CD14-positive monocyte (primary cell): ENCODE data around the gene DDX51. TPM values are rescaled to one million over a fixed set of nuclear protein-coding genes. Genes with fewer than 3 reads are reported as not detected.
A peak's percentile ranks its signal among the peaks of the same experiment; 100 is the strongest.

Source experiments
- DNase-seq, 3 donors: peaks; one replicate each; pipeline ENCODE4 v3.0.0-alpha.2; 2011 to 2022
- H2AFZ ChIP-seq: 2 replicates; pipeline ENCODE4 v1.6.0; 2012; ENCODE audit warnings: mild to moderate bottlenecking, low read depth, low read length, inconsistent platforms; ENCODE audit not compliant: insufficient read depth, poor library complexity, severe bottlenecking
- H3K27ac ChIP-seq, 2 donors: 1 replicate in 1 of 2; 2 replicates in 1 of 2; pipeline ENCODE4 v1.5.1; 2012 to 2013; ENCODE audit warnings: low read length in 2 of 2, control low read depth in 1 of 2, inconsistent platforms in 1 of 2, low read depth in 1 of 2, mild to moderate bottlenecking in 1 of 2
- H3K27me3 ChIP-seq, 2 donors: one replicate each; pipeline versions ENCODE4 v1.6.0 to v1.6.1; 2011 to 2013; ENCODE audit warnings: low read length in 2 of 2; ENCODE audit not compliant: control insufficient read depth in 2 of 2, insufficient read depth in 2 of 2
- H3K36me3 ChIP-seq, 2 donors: replicated peaks in 1 of 2; 1 replicate in 1 of 2; 2 replicates in 1 of 2; pipeline versions ENCODE4 v1.5.1 to v1.6.1; 2012 to 2013; ENCODE audit warnings: low read length in 2 of 2, control low read depth in 1 of 2, inconsistent platforms in 1 of 2, mild to moderate bottlenecking in 1 of 2; ENCODE audit not compliant: insufficient read depth in 2 of 2, control insufficient read depth in 1 of 2
- H3K4me1 ChIP-seq, 2 donors: 1 replicate in 1 of 2; 2 replicates in 1 of 2; pipeline versions ENCODE4 v1.5.1 to v1.6.1; 2012 to 2013; ENCODE audit warnings: low read length in 2 of 2, control low read depth in 1 of 2, inconsistent platforms in 1 of 2, mild to moderate bottlenecking in 1 of 2, moderate library complexity in 1 of 2; ENCODE audit not compliant: insufficient read depth in 2 of 2, control insufficient read depth in 1 of 2
- H3K4me2 ChIP-seq: replicated peaks from 2 replicates; pipeline ENCODE3; 2012; ENCODE audit warnings: low read length, moderate library complexity, mild to moderate bottlenecking; ENCODE audit not compliant: poor library complexity, severe bottlenecking; ENCODE audit errors: extremely low read depth
- H3K4me3 ChIP-seq, 3 experiments: fragments of 200-600 bp in 1 of 3; sonication (generic) in 1 of 3; replicated peaks in 1 of 3; 1 replicate in 2 of 3; 2 replicates in 1 of 3; pipeline ENCODE4 v1.5.1; 2011 to 2013; ENCODE audit warnings: low read length in 3 of 3, mild to moderate bottlenecking in 3 of 3, control low read depth in 2 of 3, low read depth in 2 of 3, inconsistent platforms in 1 of 3, moderate library complexity in 1 of 3
- H3K79me2 ChIP-seq: 2 replicates; pipeline ENCODE4 v1.6.0; 2012; ENCODE audit warnings: mild to moderate bottlenecking, control low read depth, inconsistent platforms, low read length, moderate library complexity; ENCODE audit not compliant: insufficient read depth
- H3K9ac ChIP-seq: 2 replicates; pipeline ENCODE4 v1.6.0; 2017; ENCODE audit warnings: low read length, mild to moderate bottlenecking; ENCODE audit not compliant: insufficient read depth, poor library complexity, severe bottlenecking
- H3K9me3 ChIP-seq, 2 donors: replicated peaks in 1 of 2; 1 replicate in 1 of 2; 2 replicates in 1 of 2; pipeline versions ENCODE4 v1.5.1 to v1.6.1; 2012 to 2013; ENCODE audit warnings: low read length in 2 of 2, control low read depth in 1 of 2; ENCODE audit not compliant: control insufficient read depth in 1 of 2, insufficient read depth in 1 of 2
- H4K20me1 ChIP-seq: 2 replicates; pipeline ENCODE4 v1.6.0; 2012; ENCODE audit warnings: mild to moderate bottlenecking, low read length, control low read depth, moderate library complexity; ENCODE audit not compliant: insufficient read depth
- H3K27ac Mint-ChIP-seq, 7 donors: one replicate each; pipeline ENCODE4 v1.8.0; 2020; ENCODE audit warnings: mild to moderate bottlenecking in 7 of 7, mixed read lengths in 7 of 7, moderate library complexity in 6 of 7, inconsistent platforms in 2 of 7
- H3K27me3 Mint-ChIP-seq, 3 donors: one replicate each; pipeline ENCODE4 v1.8.0; 2021 to 2022; ENCODE audit warnings: low read depth in 3 of 3, mild to moderate bottlenecking in 3 of 3, mixed read lengths in 3 of 3, moderate library complexity in 3 of 3, inconsistent platforms in 1 of 3
- H3K36me3 Mint-ChIP-seq, 2 donors: one replicate each; pipeline ENCODE4 v1.8.0; 2020; ENCODE audit warnings: mixed read lengths in 2 of 2, inconsistent platforms in 1 of 2, mild to moderate bottlenecking in 1 of 2
- H3K4me1 Mint-ChIP-seq: one replicate; pipeline ENCODE4 v1.8.0; 2020; ENCODE audit warnings: mild to moderate bottlenecking, mixed read lengths
- H3K4me3 Mint-ChIP-seq, 2 donors: one replicate each; pipeline ENCODE4 v1.8.0; 2020; ENCODE audit warnings: mild to moderate bottlenecking in 2 of 2, mixed read lengths in 2 of 2, moderate library complexity in 1 of 2
- H3K9me3 Mint-ChIP-seq, 7 donors: one replicate each; pipeline ENCODE4 v1.8.0; 2020 to 2022; ENCODE audit warnings: mixed read lengths in 7 of 7, mild to moderate bottlenecking in 6 of 7, moderate library complexity in 6 of 7, inconsistent platforms in 2 of 7
- CTCF ChIP-seq: fragments of 200-600 bp; IDR thresholded peaks from one replicate; pipeline ENCODE4 v1.8.0; 2022; ENCODE audit warnings: antibody characterized with exemption, mild to moderate bottlenecking
- WGBS: methylation state at CpG from one replicate; pipeline ENCODE4 v1.1.5; 2013; ENCODE audit warnings: missing lambda C conversion rate; ENCODE audit not compliant: insufficient coverage; 5-methylcytosine and 5-hydroxymethylcytosine counted together
- intact Hi-C, 2 donors: fragments of 100-400 bp; cut with micrococcal nuclease; formaldehyde crosslinking; loops; one replicate each; pipeline versions ENCODE4 v1.15.0 to v1.15.1; 2023
- polyA plus RNA-seq, 3 donors: library from polyadenylated mRNA; depleted of rRNA in 1 of 3; unstranded in 2 of 3; stranded (reverse) in 1 of 3; fragments of 300-500 nt in 2 of 3; fragments of >200 nt in 1 of 3; fragmentation: Illumina TruSeq in 2 of 3; gene quantifications; 1 replicate in 2 of 3; 2 replicates in 1 of 3; pipeline ENCODE4 v1.2.3, GENCODE V29; 2012 to 2021

The DDX51 gene
- polyA plus RNA-seq, 3 donors: 1.7 to 24.9 (median 2.7) TPM

GRCh38 chr12:132164426-132164825 is 20.3 kb upstream of the DDX51 start:
- H3K4me1 ChIP-seq: peaks cover 19 to 21% of the 10 kb centered on the region in 2 donors
- no peak overlapping the region for H2AFZ ChIP-seq
- H3K9me3 Mint-ChIP-seq: peaks cover 3 to 16% (median 10%) of the 10 kb centered on the region in 7 donors
- no peak overlapping the region for H3K9ac ChIP-seq
- intact Hi-C loops: loop anchor here in 1 of 2 donors (5.0 kb wide), 1 partner anchor 53 kb away; no protein-coding TSS in a partner anchor
- peaks cover 7 to 16% (median 10%) of the 10 kb centered on the region in 3 donors for H3K27me3 Mint-ChIP-seq
- DNase-seq: no peak
- no peak overlapping the region for H3K27ac Mint-ChIP-seq
- no peaks in the 10 kb centered on the region for H3K27me3 ChIP-seq
- peaks cover 0 to 8% of the 10 kb centered on the region in 2 donors for H3K9me3 ChIP-seq
- no peak overlapping the region for H3K4me3 ChIP-seq
- TF ChIP-seq CTCF: no peak
- H3K4me2 ChIP-seq: no peak overlapping the region
- no peaks in the 10 kb centered on the region for H3K79me2 ChIP-seq
- 92% methylated on average over 2 of the region's 7 CpGs for WGBS
- peak overlapping the region in 1 of 2 donors; percentile 43 for H3K4me3 Mint-ChIP-seq
- H3K27ac ChIP-seq: no peak overlapping the region
- no peaks in the 10 kb centered on the region for H3K36me3 ChIP-seq
- no peaks in the 10 kb centered on the region for H4K20me1 ChIP-seq
- H3K4me1 Mint-ChIP-seq: peaks cover 20% of the 10 kb centered on the region
- no peaks in the 10 kb centered on the region for H3K36me3 Mint-ChIP-seq

- H3K27me3 ChIP-seq: no peaks in the 10 kb centered on the region
- peak; percentile 27 for TF ChIP-seq CTCF
- peaks cover 0 to 8% of the 10 kb centered on the region in 2 donors for H3K9me3 ChIP-seq
- no peak overlapping the region for H3K4me2 ChIP-seq
- H3K36me3 Mint-ChIP-seq: no peaks in the 10 kb centered on the region
- no peak overlapping the region for H2AFZ ChIP-seq
- H3K9ac ChIP-seq: no peak overlapping the region
- H3K4me3 Mint-ChIP-seq: peak overlapping the region in 1 of 2 donors; percentile 17
- peaks cover 20% of the 10 kb centered on the region for H3K4me1 Mint-ChIP-seq
- H3K9me3 Mint-ChIP-seq: peaks cover 3 to 16% (median 10%) of the 10 kb centered on the region in 7 donors
- no peak for DNase-seq
- H3K27me3 Mint-ChIP-seq: peaks cover 7 to 16% (median 10%) of the 10 kb centered on the region in 3 donors
- H3K79me2 ChIP-seq: no peaks in the 10 kb centered on the region
- peak overlapping the region in 1 of 7 donors; percentile 25 for H3K27ac Mint-ChIP-seq
- H3K4me3 ChIP-seq: no peak overlapping the region
- no peak overlapping the region for H3K27ac ChIP-seq
- no peaks in the 10 kb centered on the region for H4K20me1 ChIP-seq
- peaks cover 19 to 21% of the 10 kb centered on the region in 2 donors for H3K4me1 ChIP-seq
- 70% methylated on average over 11 of the region's 11 CpGs for WGBS
- intact Hi-C loops: loop anchor here in 1 of 2 donors (5.0 kb wide), 1 partner anchor 53 kb away; no protein-coding TSS in a partner anchor
- H3K36me3 ChIP-seq: no peaks in the 10 kb centered on the region
Observed at GRCh38 chr12:132163911-132164288, 19.8 kb upstream of the DDX51 start.
